Tibial nerve (tissue), 3 donors: ENCODE data around the gene DCDC1.

Source experiments
- POLR2A ChIP-seq, 2 donors: fragments of 450-650 bp; IDR thresholded peaks; one replicate each; pipeline ENCODE4 v1.6.1; 2017; ENCODE audit warnings: antibody characterized with exemption in 2 of 2, mild to moderate bottlenecking in 2 of 2, moderate library complexity in 2 of 2
- TF ChIP-seq, protein P1 (sequence below), 5 experiments: fragments of 200-600 bp in 3 of 5; fragments of 450-650 bp in 2 of 5; sonication (generic) in 3 of 5; IDR thresholded peaks; one replicate each; pipeline ENCODE4 v1.5.1; 2016 to 2019; ENCODE audit warnings: antibody characterized with exemption in 5 of 5, mild to moderate bottlenecking in 3 of 5, moderate library complexity in 2 of 5

DNA sequence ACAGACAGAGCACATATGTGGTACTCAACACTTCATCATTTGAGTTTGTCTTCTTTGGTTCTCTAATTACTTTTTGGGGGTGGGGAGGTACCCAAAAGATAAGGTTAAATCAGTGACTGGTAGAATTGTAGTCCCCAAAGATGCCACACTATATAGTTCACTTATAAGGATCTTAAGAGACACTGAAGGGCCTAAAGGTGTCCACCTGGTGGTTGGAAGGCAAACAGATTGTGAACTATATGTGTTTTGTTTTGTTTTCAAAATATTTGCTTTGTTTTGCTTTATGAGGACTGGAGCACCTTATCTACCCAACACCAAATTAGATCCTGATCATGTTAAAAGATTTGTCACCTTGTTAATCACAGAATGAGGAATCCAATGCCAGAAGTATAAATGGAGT lies 136.1 kb downstream of the DCDC1 start:
- TF ChIP-seq POLR2A (IDR thresholded peaks at IDR 0.05), result no peak
- TF ChIP-seq, protein P1, sequence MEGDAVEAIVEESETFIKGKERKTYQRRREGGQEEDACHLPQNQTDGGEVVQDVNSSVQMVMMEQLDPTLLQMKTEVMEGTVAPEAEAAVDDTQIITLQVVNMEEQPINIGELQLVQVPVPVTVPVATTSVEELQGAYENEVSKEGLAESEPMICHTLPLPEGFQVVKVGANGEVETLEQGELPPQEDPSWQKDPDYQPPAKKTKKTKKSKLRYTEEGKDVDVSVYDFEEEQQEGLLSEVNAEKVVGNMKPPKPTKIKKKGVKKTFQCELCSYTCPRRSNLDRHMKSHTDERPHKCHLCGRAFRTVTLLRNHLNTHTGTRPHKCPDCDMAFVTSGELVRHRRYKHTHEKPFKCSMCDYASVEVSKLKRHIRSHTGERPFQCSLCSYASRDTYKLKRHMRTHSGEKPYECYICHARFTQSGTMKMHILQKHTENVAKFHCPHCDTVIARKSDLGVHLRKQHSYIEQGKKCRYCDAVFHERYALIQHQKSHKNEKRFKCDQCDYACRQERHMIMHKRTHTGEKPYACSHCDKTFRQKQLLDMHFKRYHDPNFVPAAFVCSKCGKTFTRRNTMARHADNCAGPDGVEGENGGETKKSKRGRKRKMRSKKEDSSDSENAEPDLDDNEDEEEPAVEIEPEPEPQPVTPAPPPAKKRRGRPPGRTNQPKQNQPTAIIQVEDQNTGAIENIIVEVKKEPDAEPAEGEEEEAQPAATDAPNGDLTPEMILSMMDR (IDR thresholded peaks at IDR 0.05), result no peak
